Right lobe of liver (tissue), 4 donors: Measurements from ENCODE around the gene MBD6.

ENCODE experiments used
- CTCF ChIP-seq, 4 donors: fragments of 200-600 bp in 3 of 4; fragments of 450-650 bp in 1 of 4; IDR thresholded peaks; one replicate each; pipeline versions ENCODE4 v1.5.1 to v1.8.0; 2016 to 2022; ENCODE audit warnings: antibody characterized with exemption in 4 of 4, mild to moderate bottlenecking in 2 of 4
- POLR2A ChIP-seq: fragments of 450-650 bp; IDR thresholded peaks from one replicate; pipeline ENCODE4 v1.6.1; 2017; ENCODE audit warnings: antibody characterized with exemption, mild to moderate bottlenecking
- donor health status: DM: no; HTN: no; CAD: no.
- donor health status: DM: no; HTN: no; CAD: no.
- donor health status: DM: no; HTN: yes; CAD: no.

DNA sequence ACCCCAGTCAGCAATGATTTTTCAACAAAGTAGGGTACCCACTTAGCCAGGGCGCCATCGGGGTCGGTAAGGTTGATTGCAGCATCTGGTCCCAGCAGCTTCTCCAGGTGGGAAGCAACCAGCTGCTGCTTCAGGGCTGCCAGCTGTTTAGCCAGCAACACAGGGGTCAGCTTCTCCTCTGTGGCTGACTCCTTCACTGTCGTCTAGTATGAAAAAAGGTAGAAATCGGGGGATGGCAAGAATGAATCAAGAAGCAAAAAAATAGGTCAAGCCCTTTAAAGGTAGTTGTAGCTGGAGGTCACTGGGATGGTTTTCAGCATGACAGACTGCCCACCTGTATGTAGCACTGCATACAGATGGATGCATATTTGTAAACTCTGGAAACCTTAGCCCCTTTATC lies 11.6 kb downstream of the MBD6 start:
- TF ChIP-seq CTCF (IDR thresholded peaks at IDR 0.05) (no peak), POLR2A (no peak)
